ENCODE data around the gene CFAP97D2. TPM values are rescaled to one million over a fixed set of nuclear protein-coding genes. Genes with fewer than 3 reads are reported as not detected.

CFAP97D2 gene
- total and polyA plus RNA-seq, 2 of the 13 experiments (the other 11 are each of a cell fraction or from before 2014, with no cell fraction given) = not detected

GRCh38 chr13:114153485-114154080 lies 25.5 kb upstream of the CFAP97D2 start:
- BruUV-seq (replicated peaks) = no TSS peak

DNA sequence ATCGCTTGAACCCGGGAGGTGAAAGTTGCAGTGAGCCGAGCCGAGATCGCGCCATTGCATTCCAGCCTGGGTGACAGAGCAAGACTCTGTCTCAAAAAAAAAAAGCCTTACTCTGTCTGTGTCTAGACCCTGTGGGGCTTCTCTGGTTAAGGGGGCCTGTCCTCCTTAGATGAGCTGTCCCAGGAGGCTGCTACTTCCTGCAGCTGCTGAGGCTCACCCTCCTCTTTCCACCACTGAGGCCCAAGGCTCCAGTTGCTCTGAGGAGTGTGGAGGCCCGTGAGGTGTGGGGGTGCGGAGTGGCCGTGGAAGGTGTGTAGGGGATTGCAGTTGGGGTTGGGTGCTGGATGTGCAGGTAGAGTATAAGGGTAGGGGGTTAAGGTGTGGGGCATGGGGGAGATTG lies 24.6 kb upstream of the CFAP97D2 start:
- in situ Hi-C loops (cut with HindIII; ENCODE audit: extremely low pct_ligation_motif_present, low pct_unique_long_range_greater_than_20kb) (no loop called here), intact Hi-C loops (cut with micrococcal nuclease; ENCODE audit: unreplicated experiment) (no loop called here)
- no peak overlapping the region for H3K9ac ChIP-seq (ENCODE audit: insufficient read depth, low read depth, low read length)
- no peak overlapping the region for H3K27ac ChIP-seq (ENCODE audit: extremely low read length, insufficient read depth, low read length)
- ATAC-seq (no peak), DNase-seq (ENCODE audit: low spot score) (no peak), FAIRE-seq (no peak)
- no peaks in the 10 kb centered on the region for H3K36me3 ChIP-seq (replicated peaks in 1 of 2; ENCODE audit: control insufficient read depth in 1 of 2, insufficient read depth in 2 of 2, low read length in 2 of 2)
- BruUV-seq (replicated peaks) = no TSS peak
- no peak overlapping the region for H2AFZ ChIP-seq (ENCODE audit: low read length)
- no peaks in the 10 kb centered on the region for H3K4me1 ChIP-seq (ENCODE audit: insufficient read depth, low read length)
- POLR2A ChIA-PET = no interaction called here
- no peaks in the 10 kb centered on the region for H4K20me1 ChIP-seq (ENCODE audit: insufficient read depth, low read length)
- CTCF ChIA-PET (ENCODE audit: low intra/inter-chr PET ratio, low total read pairs) = no interaction called here
- H3K27me3 ChIP-seq (ENCODE audit: control insufficient read depth in 1 of 2, insufficient read depth in 2 of 2, low read length in 2 of 2) = peaks cover 2 to 26% of the 10 kb centered on the region in 2 experiments; a peak in 3 of 5 replicates
- no peak overlapping the region for H3K4me2 ChIP-seq (ENCODE audit: low read depth, low read length)
- 83% methylated on average over 8 of the region's 9 CpGs for WGBS (ENCODE audit: low lambda C conversion rate)
- H3K4me3 ChIP-seq (replicated peaks in 1 of 3; ENCODE audit: insufficient read depth in 1 of 3, low read depth in 2 of 3, low read length in 3 of 3) = no peak overlapping the region
- no peak for TF ChIP-seq NFYB (CRISPR knock-in tag; IDR thresholded peaks at IDR 0.05)
- TF ChIP-seq NFKB2 (CRISPR knock-in tag; IDR thresholded peaks at IDR 0.05; ENCODE audit: borderline replicate concordance) = no peak
- TF ChIP-seq LCORL (IDR thresholded peaks at IDR 0.05) = no peak
- no peak for TF ChIP-seq LCORL (CRISPR knock-in tag; IDR thresholded peaks at IDR 0.05)
- TF ChIP-seq TRIM24 (CRISPR knock-in tag; IDR thresholded peaks at IDR 0.05) = no peak
- no peak for TF ChIP-seq BORCS8-MEF2B (CRISPR knock-in tag; IDR thresholded peaks at IDR 0.05)
- no peak for TF ChIP-seq THYN1 (CRISPR knock-in tag; IDR thresholded peaks at IDR 0.05; ENCODE audit: borderline replicate concordance, low read depth)
- TF ChIP-seq MEIS1 (CRISPR knock-in tag; IDR thresholded peaks at IDR 0.05; ENCODE audit: borderline replicate concordance) = no peak
- TF ChIP-seq CREM (IDR thresholded peaks at IDR 0.05) = no peak
- no peak for TF ChIP-seq CREM (CRISPR knock-in tag; IDR thresholded peaks at IDR 0.05)
- TF ChIP-seq LRRFIP1 (CRISPR knock-in tag; conservative IDR thresholded peaks at IDR 0.05) = no peak
- H3K79me2 ChIP-seq (ENCODE audit: insufficient read depth, low read length) = no peaks in the 10 kb centered on the region
- no peaks in the 10 kb centered on the region for H3K9me3 ChIP-seq (ENCODE audit: low read length)

More at GRCh38 chr13:114153485-114154080, 25.5 kb upstream of the CFAP97D2 start:
- Histone ChIP-seq H3K9me3 (ENCODE audit: low read length) (no peaks in the 10 kb centered on the region), H3K4me1 (ENCODE audit: insufficient read depth, low read length) (no peaks in the 10 kb centered on the region), H3K4me2 (ENCODE audit: low read depth, low read length) (no peak overlapping the region), H3K9ac (ENCODE audit: insufficient read depth, low read depth, low read length) (no peak overlapping the region), H2AFZ (ENCODE audit: low read length) (no peak overlapping the region), H3K27me3 (ENCODE audit: control insufficient read depth in 1 of 2, insufficient read depth in 2 of 2, low read length in 2 of 2) (peaks cover 2 to 30% of the 10 kb centered on the region in 2 experiments; a peak in 4 of 5 replicates), H3K4me3 (replicated peaks in 1 of 3; ENCODE audit: insufficient read depth in 1 of 3, low read depth in 2 of 3, low read length in 3 of 3) (no peak overlapping the region), H4K20me1 (ENCODE audit: insufficient read depth, low read length) (no peaks in the 10 kb centered on the region), H3K27ac (ENCODE audit: extremely low read length, insufficient read depth, low read length) (no peak overlapping the region), H3K36me3 (replicated peaks in 1 of 2; ENCODE audit: control insufficient read depth in 1 of 2, insufficient read depth in 2 of 2, low read length in 2 of 2) (no peaks in the 10 kb centered on the region), H3K79me2 (ENCODE audit: insufficient read depth, low read length) (no peaks in the 10 kb centered on the region)
- 47% methylated on average over 6 of the region's 6 CpGs for WGBS (ENCODE audit: low lambda C conversion rate)
- POLR2A ChIA-PET = no interaction called here
- FAIRE-seq (no peak), DNase-seq (ENCODE audit: low spot score) (no peak), ATAC-seq (no peak)
- in situ Hi-C loops (cut with HindIII; ENCODE audit: extremely low pct_ligation_motif_present, low pct_unique_long_range_greater_than_20kb) = no loop called here
- CTCF ChIA-PET (ENCODE audit: low intra/inter-chr PET ratio, low total read pairs) = no interaction called here
- TF ChIP-seq, protein P1, sequence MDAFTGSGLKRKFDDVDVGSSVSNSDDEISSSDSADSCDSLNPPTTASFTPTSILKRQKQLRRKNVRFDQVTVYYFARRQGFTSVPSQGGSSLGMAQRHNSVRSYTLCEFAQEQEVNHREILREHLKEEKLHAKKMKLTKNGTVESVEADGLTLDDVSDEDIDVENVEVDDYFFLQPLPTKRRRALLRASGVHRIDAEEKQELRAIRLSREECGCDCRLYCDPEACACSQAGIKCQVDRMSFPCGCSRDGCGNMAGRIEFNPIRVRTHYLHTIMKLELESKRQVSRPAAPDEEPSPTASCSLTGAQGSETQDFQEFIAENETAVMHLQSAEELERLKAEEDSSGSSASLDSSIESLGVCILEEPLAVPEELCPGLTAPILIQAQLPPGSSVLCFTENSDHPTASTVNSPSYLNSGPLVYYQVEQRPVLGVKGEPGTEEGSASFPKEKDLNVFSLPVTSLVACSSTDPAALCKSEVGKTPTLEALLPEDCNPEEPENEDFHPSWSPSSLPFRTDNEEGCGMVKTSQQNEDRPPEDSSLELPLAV (CRISPR knock-in tag; conservative IDR thresholded peaks at IDR 0.05; ENCODE audit: low read depth) = no peak
- TF ChIP-seq NFIC (IDR thresholded peaks at IDR 0.05; ENCODE audit: low read length) (no peak), CREB1 (IDR thresholded peaks at IDR 0.05) (peak; percentile 18; the same call in 1 of the 2 replicates), CREB1 (CRISPR knock-in tag; IDR thresholded peaks at IDR 0.05) (no peak)
- intact Hi-C loops (cut with micrococcal nuclease; ENCODE audit: unreplicated experiment) = no loop called here

Measured in HepG2 (cell line).